CD14-positive monocyte (primary cell): ENCODE data around the gene GSDME. TPM values are rescaled to one million over a fixed set of nuclear protein-coding genes. Genes with fewer than 3 reads are reported as not detected.

Experiments
- DNase-seq, 3 donors: peaks; one replicate each; pipeline ENCODE4 v3.0.0-alpha.2; 2011 to 2022
- H2AFZ ChIP-seq: 2 replicates; pipeline ENCODE4 v1.6.0; 2012; ENCODE audit warnings: mild to moderate bottlenecking, low read depth, low read length, inconsistent platforms; ENCODE audit not compliant: insufficient read depth, poor library complexity, severe bottlenecking
- H3K27ac ChIP-seq, 2 donors: 1 replicate in 1 of 2; 2 replicates in 1 of 2; pipeline ENCODE4 v1.5.1; 2012 to 2013; ENCODE audit warnings: low read length in 2 of 2, control low read depth in 1 of 2, inconsistent platforms in 1 of 2, low read depth in 1 of 2, mild to moderate bottlenecking in 1 of 2
- H3K27me3 ChIP-seq, 2 donors: one replicate each; pipeline versions ENCODE4 v1.6.0 to v1.6.1; 2011 to 2013; ENCODE audit warnings: low read length in 2 of 2; ENCODE audit not compliant: control insufficient read depth in 2 of 2, insufficient read depth in 2 of 2
- H3K36me3 ChIP-seq, 2 donors: replicated peaks in 1 of 2; 1 replicate in 1 of 2; 2 replicates in 1 of 2; pipeline versions ENCODE4 v1.5.1 to v1.6.1; 2012 to 2013; ENCODE audit warnings: low read length in 2 of 2, control low read depth in 1 of 2, inconsistent platforms in 1 of 2, mild to moderate bottlenecking in 1 of 2; ENCODE audit not compliant: insufficient read depth in 2 of 2, control insufficient read depth in 1 of 2
- H3K4me1 ChIP-seq, 2 donors: 1 replicate in 1 of 2; 2 replicates in 1 of 2; pipeline versions ENCODE4 v1.5.1 to v1.6.1; 2012 to 2013; ENCODE audit warnings: low read length in 2 of 2, control low read depth in 1 of 2, inconsistent platforms in 1 of 2, mild to moderate bottlenecking in 1 of 2, moderate library complexity in 1 of 2; ENCODE audit not compliant: insufficient read depth in 2 of 2, control insufficient read depth in 1 of 2
- H3K4me2 ChIP-seq: replicated peaks from 2 replicates; pipeline ENCODE3; 2012; ENCODE audit warnings: low read length, moderate library complexity, mild to moderate bottlenecking; ENCODE audit not compliant: poor library complexity, severe bottlenecking; ENCODE audit errors: extremely low read depth
- H3K4me3 ChIP-seq, 3 experiments: fragments of 200-600 bp in 1 of 3; sonication (generic) in 1 of 3; replicated peaks in 1 of 3; 1 replicate in 2 of 3; 2 replicates in 1 of 3; pipeline ENCODE4 v1.5.1; 2011 to 2013; ENCODE audit warnings: low read length in 3 of 3, mild to moderate bottlenecking in 3 of 3, control low read depth in 2 of 3, low read depth in 2 of 3, inconsistent platforms in 1 of 3, moderate library complexity in 1 of 3
- H3K79me2 ChIP-seq: 2 replicates; pipeline ENCODE4 v1.6.0; 2012; ENCODE audit warnings: mild to moderate bottlenecking, control low read depth, inconsistent platforms, low read length, moderate library complexity; ENCODE audit not compliant: insufficient read depth
- H3K9ac ChIP-seq: 2 replicates; pipeline ENCODE4 v1.6.0; 2017; ENCODE audit warnings: low read length, mild to moderate bottlenecking; ENCODE audit not compliant: insufficient read depth, poor library complexity, severe bottlenecking
- H3K9me3 ChIP-seq, 2 donors: replicated peaks in 1 of 2; 1 replicate in 1 of 2; 2 replicates in 1 of 2; pipeline versions ENCODE4 v1.5.1 to v1.6.1; 2012 to 2013; ENCODE audit warnings: low read length in 2 of 2, control low read depth in 1 of 2; ENCODE audit not compliant: control insufficient read depth in 1 of 2, insufficient read depth in 1 of 2
- H4K20me1 ChIP-seq: 2 replicates; pipeline ENCODE4 v1.6.0; 2012; ENCODE audit warnings: mild to moderate bottlenecking, low read length, control low read depth, moderate library complexity; ENCODE audit not compliant: insufficient read depth
- H3K27ac Mint-ChIP-seq, 7 donors: one replicate each; pipeline ENCODE4 v1.8.0; 2020; ENCODE audit warnings: mild to moderate bottlenecking in 7 of 7, mixed read lengths in 7 of 7, moderate library complexity in 6 of 7, inconsistent platforms in 2 of 7
- H3K27me3 Mint-ChIP-seq, 3 donors: one replicate each; pipeline ENCODE4 v1.8.0; 2021 to 2022; ENCODE audit warnings: low read depth in 3 of 3, mild to moderate bottlenecking in 3 of 3, mixed read lengths in 3 of 3, moderate library complexity in 3 of 3, inconsistent platforms in 1 of 3
- H3K36me3 Mint-ChIP-seq, 2 donors: one replicate each; pipeline ENCODE4 v1.8.0; 2020; ENCODE audit warnings: mixed read lengths in 2 of 2, inconsistent platforms in 1 of 2, mild to moderate bottlenecking in 1 of 2
- H3K4me1 Mint-ChIP-seq: one replicate; pipeline ENCODE4 v1.8.0; 2020; ENCODE audit warnings: mild to moderate bottlenecking, mixed read lengths
- H3K4me3 Mint-ChIP-seq, 2 donors: one replicate each; pipeline ENCODE4 v1.8.0; 2020; ENCODE audit warnings: mild to moderate bottlenecking in 2 of 2, mixed read lengths in 2 of 2, moderate library complexity in 1 of 2
- H3K9me3 Mint-ChIP-seq, 7 donors: one replicate each; pipeline ENCODE4 v1.8.0; 2020 to 2022; ENCODE audit warnings: mixed read lengths in 7 of 7, mild to moderate bottlenecking in 6 of 7, moderate library complexity in 6 of 7, inconsistent platforms in 2 of 7
- CTCF ChIP-seq: fragments of 200-600 bp; IDR thresholded peaks from one replicate; pipeline ENCODE4 v1.8.0; 2022; ENCODE audit warnings: antibody characterized with exemption, mild to moderate bottlenecking
- WGBS: methylation state at CpG from one replicate; pipeline ENCODE4 v1.1.5; 2013; ENCODE audit warnings: missing lambda C conversion rate; ENCODE audit not compliant: insufficient coverage; 5-methylcytosine and 5-hydroxymethylcytosine counted together
- intact Hi-C, 2 donors: fragments of 100-400 bp; cut with micrococcal nuclease; formaldehyde crosslinking; loops; one replicate each; pipeline versions ENCODE4 v1.15.0 to v1.15.1; 2023
- polyA plus RNA-seq, 3 donors: library from polyadenylated mRNA; depleted of rRNA in 1 of 3; unstranded in 2 of 3; stranded (reverse) in 1 of 3; fragments of 300-500 nt in 2 of 3; fragments of >200 nt in 1 of 3; fragmentation: Illumina TruSeq in 2 of 3; gene quantifications; 1 replicate in 2 of 3; 2 replicates in 1 of 3; pipeline ENCODE4 v1.2.3, GENCODE V29; 2012 to 2021

GSDME gene
- polyA plus RNA-seq, 3 donors, result 1.3 to 2.3 TPM; not detected in 1

- no peak for DNase-seq
- Histone ChIP-seq H3K27ac (no peak overlapping the region), H3K4me2 (no peak overlapping the region), H2AFZ (no peak overlapping the region), H3K79me2 (no peaks in the 10 kb centered on the region), H4K20me1 (no peaks in the 10 kb centered on the region), H3K4me1 (no peaks in the 10 kb centered on the region), H3K9ac (no peak overlapping the region), H3K9me3 (no peaks in the 10 kb centered on the region), H3K27me3 (peaks cover 0 to 6% of the 10 kb centered on the region in 2 donors), H3K4me3 (no peak overlapping the region), H3K36me3 (no peaks in the 10 kb centered on the region)
- no peak overlapping the region for H3K4me3 Mint-ChIP-seq
- peaks cover 13% of the 10 kb centered on the region for H3K4me1 Mint-ChIP-seq
- H3K36me3 Mint-ChIP-seq, result no peaks in the 10 kb centered on the region
- peaks cover 2 to 10% (median 7%) of the 10 kb centered on the region in 3 donors for H3K27me3 Mint-ChIP-seq
- H3K27ac Mint-ChIP-seq, result no peak overlapping the region
- H3K9me3 Mint-ChIP-seq, result no peaks in the 10 kb centered on the region
- intact Hi-C loops, result no loop called here
- no peak for TF ChIP-seq CTCF
Observed at GRCh38 chr7:24730018-24730369, 27.3 kb downstream of the GSDME start.

DNA sequence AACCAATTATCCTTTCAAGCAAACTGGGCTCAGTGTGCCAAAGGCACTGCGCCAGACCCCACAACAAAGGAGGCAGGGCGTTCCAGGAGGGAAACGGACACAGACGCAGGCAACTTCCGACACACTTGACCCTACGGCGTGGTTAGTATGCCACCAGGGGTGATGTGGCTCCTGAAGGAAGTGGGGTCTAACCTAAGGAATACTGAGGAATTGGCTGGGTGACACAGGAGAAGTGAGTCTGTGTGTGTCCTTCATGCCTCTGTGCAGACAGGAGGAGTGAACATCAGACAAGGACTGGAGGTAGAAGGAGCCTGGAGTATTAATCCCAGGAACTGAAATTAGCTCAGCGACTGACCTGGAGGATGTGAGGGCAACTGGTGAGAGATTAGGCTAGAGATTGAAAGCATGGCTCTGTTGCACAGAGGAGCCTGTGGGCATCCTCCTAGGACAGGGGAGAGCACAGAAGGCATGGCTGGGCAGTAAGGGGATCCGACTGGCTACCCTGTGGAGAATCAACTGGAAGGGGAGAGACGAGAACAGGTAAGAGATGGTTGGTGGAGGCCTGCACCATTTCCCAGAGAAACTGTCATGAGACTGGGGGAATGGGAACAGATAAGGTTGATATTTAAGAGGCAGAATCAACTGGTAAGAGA is 27.8 kb downstream of the GSDME start:
- no peak overlapping the region for H3K27ac ChIP-seq
- intact Hi-C loops, result no loop called here
- no peak for DNase-seq
- H3K9me3 ChIP-seq, result no peaks in the 10 kb centered on the region
- H4K20me1 ChIP-seq, result no peaks in the 10 kb centered on the region
- H3K79me2 ChIP-seq, result no peaks in the 10 kb centered on the region
- TF ChIP-seq CTCF, result no peak
- H3K27me3 ChIP-seq, result peaks cover 0 to 6% of the 10 kb centered on the region in 2 donors
- H3K27ac Mint-ChIP-seq, result no peak overlapping the region
- 64% methylated on average over 10 of the region's 10 CpGs for WGBS
- H3K4me1 ChIP-seq, result no peaks in the 10 kb centered on the region
- no peak overlapping the region for H3K4me2 ChIP-seq
- H3K4me3 ChIP-seq, result no peak overlapping the region
- no peaks in the 10 kb centered on the region for H3K36me3 ChIP-seq
- H3K9me3 Mint-ChIP-seq, result peaks cover 0 to 2% (median 0%) of the 10 kb centered on the region in 7 donors
- H3K9ac ChIP-seq, result no peak overlapping the region
- no peak overlapping the region for H3K4me3 Mint-ChIP-seq
- peaks cover 14% of the 10 kb centered on the region for H3K4me1 Mint-ChIP-seq
- H3K36me3 Mint-ChIP-seq, result no peaks in the 10 kb centered on the region
- H2AFZ ChIP-seq, result no peak overlapping the region
- peaks cover 2 to 10% (median 7%) of the 10 kb centered on the region in 3 donors for H3K27me3 Mint-ChIP-seq
